Esophagus muscularis mucosa (tissue), 4 donors: Measurements from ENCODE around the gene PIGL.

Experiments
- EP300 ChIP-seq: sonication (generic); formaldehyde crosslinking; IDR thresholded peaks from one replicate; pipeline ENCODE4 v1.6.1; 2017; ENCODE audit warnings: antibody characterized with exemption
- POLR2AphosphoS5 ChIP-seq, 2 donors: sonication (generic); formaldehyde crosslinking; IDR thresholded peaks; one replicate each; pipeline ENCODE4 v1.6.1; 2017; ENCODE audit warnings: antibody characterized with exemption in 2 of 2
- TF ChIP-seq, protein P1 (sequence below), 3 experiments: fragments of 200-600 bp in 2 of 3; fragments of 450-650 bp in 1 of 3; sonication (generic) in 2 of 3; IDR thresholded peaks; one replicate each; pipeline ENCODE4 v1.5.1; 2017 to 2019; ENCODE audit warnings: antibody characterized with exemption in 3 of 3, mild to moderate bottlenecking in 2 of 3, moderate library complexity in 1 of 3

DNA sequence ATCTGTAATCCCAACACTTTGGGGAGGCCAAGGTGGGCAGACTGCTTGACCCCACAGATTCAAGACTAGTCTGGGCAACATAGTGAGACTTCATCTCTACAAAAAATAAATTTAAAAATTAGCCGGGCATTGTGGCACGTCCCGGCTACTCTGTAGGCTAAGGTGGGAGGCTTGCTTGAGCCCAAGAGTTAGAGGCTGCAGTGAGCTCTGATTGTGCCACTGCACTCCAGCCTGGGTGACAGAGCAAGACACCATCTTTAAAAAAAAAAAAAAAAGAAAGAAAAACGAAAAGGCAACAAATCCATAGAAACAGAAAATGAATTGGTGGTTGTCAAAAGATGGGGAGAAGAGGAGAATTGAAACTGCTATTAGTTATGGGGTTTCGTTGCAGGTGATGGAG is 29.4 kb upstream of the PIGL start:
- TF ChIP-seq, protein P1, sequence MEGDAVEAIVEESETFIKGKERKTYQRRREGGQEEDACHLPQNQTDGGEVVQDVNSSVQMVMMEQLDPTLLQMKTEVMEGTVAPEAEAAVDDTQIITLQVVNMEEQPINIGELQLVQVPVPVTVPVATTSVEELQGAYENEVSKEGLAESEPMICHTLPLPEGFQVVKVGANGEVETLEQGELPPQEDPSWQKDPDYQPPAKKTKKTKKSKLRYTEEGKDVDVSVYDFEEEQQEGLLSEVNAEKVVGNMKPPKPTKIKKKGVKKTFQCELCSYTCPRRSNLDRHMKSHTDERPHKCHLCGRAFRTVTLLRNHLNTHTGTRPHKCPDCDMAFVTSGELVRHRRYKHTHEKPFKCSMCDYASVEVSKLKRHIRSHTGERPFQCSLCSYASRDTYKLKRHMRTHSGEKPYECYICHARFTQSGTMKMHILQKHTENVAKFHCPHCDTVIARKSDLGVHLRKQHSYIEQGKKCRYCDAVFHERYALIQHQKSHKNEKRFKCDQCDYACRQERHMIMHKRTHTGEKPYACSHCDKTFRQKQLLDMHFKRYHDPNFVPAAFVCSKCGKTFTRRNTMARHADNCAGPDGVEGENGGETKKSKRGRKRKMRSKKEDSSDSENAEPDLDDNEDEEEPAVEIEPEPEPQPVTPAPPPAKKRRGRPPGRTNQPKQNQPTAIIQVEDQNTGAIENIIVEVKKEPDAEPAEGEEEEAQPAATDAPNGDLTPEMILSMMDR (IDR thresholded peaks at IDR 0.05) = no peak
- no peak for TF ChIP-seq POLR2AphosphoS5 (IDR thresholded peaks at IDR 0.05)
- no peak for TF ChIP-seq EP300
